GM12891 (cell line): ENCODE data around the gene KRT31.

Experiments used
- POLR2A ChIP-seq: IDR thresholded peaks from 2 replicates; pipeline ENCODE4 v1.6.1; 2011; ENCODE audit warnings: low read depth, low read length, control low read depth
- SPI1 ChIP-seq: IDR thresholded peaks from 2 replicates; pipeline ENCODE4 v1.6.1; 2011; ENCODE audit warnings: low read depth, low read length, control low read depth

DNA sequence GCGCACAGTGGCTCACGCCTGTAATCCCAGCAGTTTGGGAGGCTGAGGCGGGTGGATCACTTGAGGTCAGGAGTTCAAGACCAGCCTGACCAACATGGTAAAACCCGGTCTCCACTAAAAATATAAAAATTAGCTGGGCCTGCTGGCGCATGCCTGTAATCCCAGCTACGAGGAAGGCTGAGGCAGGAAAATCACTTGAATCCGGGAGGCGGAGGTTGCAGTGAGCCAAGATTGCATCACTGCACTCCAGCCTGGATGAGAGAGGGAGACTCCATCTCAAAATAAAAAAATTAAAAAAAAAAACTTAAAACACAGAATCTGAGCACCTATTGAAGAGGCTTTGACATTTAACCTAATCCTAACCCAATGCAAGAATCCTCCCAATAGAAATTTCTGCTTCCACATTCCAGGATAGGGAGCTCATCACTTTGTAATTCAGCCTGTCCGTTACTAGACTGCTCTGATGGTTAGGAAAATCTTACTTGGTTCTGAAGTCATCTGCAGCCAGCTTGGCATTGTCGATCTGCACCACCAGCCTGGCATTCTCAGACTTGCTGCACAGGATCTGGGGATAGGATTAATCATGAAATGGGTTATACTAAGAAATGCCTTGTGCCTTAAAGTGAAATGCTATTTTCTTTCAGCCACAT, 29.9 kb downstream of the KRT31 start:
- TF ChIP-seq POLR2A (no peak), SPI1 (no peak)
